Nephron progenitor cell (in vitro differentiated cells): Measurements from ENCODE around the gene PLPPR5.

Source experiments
- DNase-seq: peaks from one replicate; pipeline ENCODE4 v3.0.0; 2021
- H3K27ac Mint-ChIP-seq: 2 replicates; pipeline ENCODE4 v1.8.0; 2021; ENCODE audit warnings: mild to moderate bottlenecking, moderate library complexity, mixed read lengths
- H3K27me3 Mint-ChIP-seq: 2 replicates; pipeline ENCODE4 v1.8.0; 2021; ENCODE audit warnings: mild to moderate bottlenecking, low read depth, mixed read lengths; ENCODE audit not compliant: poor library complexity
- H3K36me3 Mint-ChIP-seq: 2 replicates; pipeline ENCODE4 v1.8.0; 2021; ENCODE audit warnings: low read depth, mixed read lengths
- H3K4me1 Mint-ChIP-seq: 2 replicates; pipeline ENCODE4 v1.8.0; 2021; ENCODE audit warnings: mixed read lengths
- H3K4me3 Mint-ChIP-seq: 2 replicates; pipeline ENCODE4 v1.8.0; 2021; ENCODE audit warnings: mild to moderate bottlenecking, moderate library complexity, mixed read lengths
- H3K9me3 Mint-ChIP-seq: 2 replicates; pipeline ENCODE4 v1.8.0; 2021; ENCODE audit warnings: mild to moderate bottlenecking, moderate library complexity, mixed read lengths
- CTCF ChIP-seq: fragments of 200-600 bp; sonication (generic); IDR thresholded peaks from 2 replicates; pipeline ENCODE4 v1.5.0; 2021; ENCODE audit warnings: antibody characterized with exemption

Gene PLPPR5

GRCh38 chr1:98929437-98929836 lies 75.2 kb downstream of the PLPPR5 start:
- no peaks in the 10 kb centered on the region for H3K9me3 Mint-ChIP-seq
- no peak for DNase-seq
- H3K27me3 Mint-ChIP-seq = peaks cover 6% of the 10 kb centered on the region
- H3K4me1 Mint-ChIP-seq = peaks cover 14% of the 10 kb centered on the region
- no peak overlapping the region for H3K27ac Mint-ChIP-seq
- H3K4me3 Mint-ChIP-seq = no peak overlapping the region
- no peak for TF ChIP-seq CTCF
- no peaks in the 10 kb centered on the region for H3K36me3 Mint-ChIP-seq

- H3K27me3 Mint-ChIP-seq = peaks cover 6% of the 10 kb centered on the region
- H3K4me1 Mint-ChIP-seq = peaks cover 10% of the 10 kb centered on the region
- TF ChIP-seq CTCF = no peak
- H3K9me3 Mint-ChIP-seq = no peaks in the 10 kb centered on the region
- H3K36me3 Mint-ChIP-seq = no peaks in the 10 kb centered on the region
- no peak overlapping the region for H3K27ac Mint-ChIP-seq
- no peak overlapping the region for H3K4me3 Mint-ChIP-seq
- DNase-seq = no peak
These were observed 78.1 kb downstream of the PLPPR5 start for GRCh38 chr1:98926597-98926996.

- Mint-ChIP-seq H3K27ac (no peak overlapping the region), H3K4me3 (no peak overlapping the region), H3K36me3 (no peaks in the 10 kb centered on the region), H3K9me3 (no peaks in the 10 kb centered on the region), H3K4me1 (no peaks in the 10 kb centered on the region), H3K27me3 (peaks cover 6% of the 10 kb centered on the region)
- TF ChIP-seq CTCF = no peak
- DNase-seq = no peak
These were observed 79.7 kb downstream of the PLPPR5 start for GRCh38 chr1:98924977-98925376.

- Mint-ChIP-seq H3K27ac (no peak overlapping the region), H3K27me3 (peaks cover 6% of the 10 kb centered on the region), H3K36me3 (no peaks in the 10 kb centered on the region), H3K9me3 (no peaks in the 10 kb centered on the region), H3K4me1 (no peaks in the 10 kb centered on the region), H3K4me3 (no peak overlapping the region)
- no peak for DNase-seq
- TF ChIP-seq CTCF = no peak
These were observed 81.0 kb downstream of the PLPPR5 start for GRCh38 chr1:98923667-98924066.

- Mint-ChIP-seq H3K36me3 (no peaks in the 10 kb centered on the region), H3K27ac (no peak overlapping the region), H3K9me3 (no peaks in the 10 kb centered on the region), H3K27me3 (no peaks in the 10 kb centered on the region), H3K4me1 (no peaks in the 10 kb centered on the region), H3K4me3 (no peak overlapping the region)
- no peak for DNase-seq
- TF ChIP-seq CTCF = no peak
These were observed 82.8 kb downstream of the PLPPR5 start for GRCh38 chr1:98921817-98922216.

GRCh38 chr1:98920441-98921110 lies 84.1 kb downstream of the PLPPR5 start:
- H3K27me3 Mint-ChIP-seq = no peaks in the 10 kb centered on the region
- H3K4me3 Mint-ChIP-seq = no peak overlapping the region
- DNase-seq = no peak
- H3K27ac Mint-ChIP-seq = no peak overlapping the region
- H3K36me3 Mint-ChIP-seq = no peaks in the 10 kb centered on the region
- no peak for TF ChIP-seq CTCF
- no peaks in the 10 kb centered on the region for H3K9me3 Mint-ChIP-seq
- H3K4me1 Mint-ChIP-seq = no peaks in the 10 kb centered on the region
